H1 (cell line): ENCODE results near the gene MICALL2. TPM values are rescaled to one million over a fixed set of nuclear protein-coding genes. Genes with fewer than 3 reads are reported as not detected.
A peak's percentile ranks its signal among the peaks of the same experiment; 100 is the strongest.

ENCODE experiments used
- BRCA1 ChIP-seq: IDR thresholded peaks from 2 replicates; pipeline ENCODE4 v1.6.1; 2012; ENCODE audit warnings: low read depth, low read length, improper control_type of control experiment
- CHD7 ChIP-seq: fragments of 300-600 bp; sonication (generic); IDR thresholded peaks from 2 replicates; pipeline ENCODE4 v1.7.1; 2012; ENCODE audit warnings: low read length, moderate library complexity, mild to moderate bottlenecking, inconsistent platforms; ENCODE audit not compliant: insufficient replicate concordance
- EP300 ChIP-seq, 2 experiments: IDR thresholded peaks; 1 replicate in 1 of 2; 2 replicates in 1 of 2; pipeline ENCODE4 v1.6.1; 2011 to 2012; ENCODE audit warnings: low read depth in 2 of 2, low read length in 2 of 2, mild to moderate bottlenecking in 2 of 2, borderline replicate concordance in 1 of 2, inconsistent platforms in 1 of 2, moderate library complexity in 1 of 2
- NANOG ChIP-seq: IDR thresholded peaks from 2 replicates; pipeline ENCODE4 v1.6.1; 2011; ENCODE audit warnings: low read length, low read depth, mild to moderate bottlenecking, inconsistent platforms; ENCODE audit not compliant: insufficient read depth, poor library complexity, severe bottlenecking
- POU5F1 ChIP-seq: IDR thresholded peaks from 2 replicates; pipeline ENCODE4 v1.6.1; 2011; ENCODE audit warnings: low read depth, mild to moderate bottlenecking, low read length, moderate library complexity
- SIRT6 ChIP-seq: IDR thresholded peaks from one replicate; pipeline ENCODE4 v1.7.1; 2012; ENCODE audit warnings: low read length, inconsistent platforms
- SP4 ChIP-seq: IDR thresholded peaks from 2 replicates; pipeline ENCODE4 v1.6.1; 2012; ENCODE audit warnings: low read length, inconsistent platforms
- SRF ChIP-seq: IDR thresholded peaks from 2 replicates; pipeline ENCODE4 v1.6.1; 2011; ENCODE audit warnings: mild to moderate bottlenecking, low read depth, low read length, moderate library complexity
- polyA plus RNA-seq, 7 experiments: library from polyadenylated mRNA; depleted of rRNA in 3 of 7; stranded (reverse) in 5 of 7; unstranded in 2 of 7; fragments of >200 nt in 5 of 7; fragments of 200-250 nt in 2 of 7; gene quantifications; 1 replicate in 5 of 7; 2 replicates in 1 of 7; 4 replicates in 1 of 7; pipeline versions ENCODE4 v1.2.1 to v1.2.3, GENCODE V29; 2011 to 2013; ENCODE audit warnings: missing spikeins in 2 of 7, mixed read lengths in 2 of 7
- total RNA-seq: library from RNA; stranded (reverse); fragmentation: NEBNext Ultra II Directional; extraction: Animal tissue kit (Norgen Biotek cat#: 25700); gene quantifications from 2 replicates; pipeline ENCODE4 v1.2.1, GENCODE V29; 2021
- TF ChIP-seq, protein P1 (sequence below): IDR thresholded peaks from 2 replicates; pipeline ENCODE4 v1.6.1; 2012; ENCODE audit warnings: inconsistent platforms

The MICALL2 gene
- total and polyA plus RNA-seq, 2 of the 8 experiments (the other 6 are each of a cell fraction or from before 2014, with no cell fraction given) = 5.3 to 8.5 TPM

DNA sequence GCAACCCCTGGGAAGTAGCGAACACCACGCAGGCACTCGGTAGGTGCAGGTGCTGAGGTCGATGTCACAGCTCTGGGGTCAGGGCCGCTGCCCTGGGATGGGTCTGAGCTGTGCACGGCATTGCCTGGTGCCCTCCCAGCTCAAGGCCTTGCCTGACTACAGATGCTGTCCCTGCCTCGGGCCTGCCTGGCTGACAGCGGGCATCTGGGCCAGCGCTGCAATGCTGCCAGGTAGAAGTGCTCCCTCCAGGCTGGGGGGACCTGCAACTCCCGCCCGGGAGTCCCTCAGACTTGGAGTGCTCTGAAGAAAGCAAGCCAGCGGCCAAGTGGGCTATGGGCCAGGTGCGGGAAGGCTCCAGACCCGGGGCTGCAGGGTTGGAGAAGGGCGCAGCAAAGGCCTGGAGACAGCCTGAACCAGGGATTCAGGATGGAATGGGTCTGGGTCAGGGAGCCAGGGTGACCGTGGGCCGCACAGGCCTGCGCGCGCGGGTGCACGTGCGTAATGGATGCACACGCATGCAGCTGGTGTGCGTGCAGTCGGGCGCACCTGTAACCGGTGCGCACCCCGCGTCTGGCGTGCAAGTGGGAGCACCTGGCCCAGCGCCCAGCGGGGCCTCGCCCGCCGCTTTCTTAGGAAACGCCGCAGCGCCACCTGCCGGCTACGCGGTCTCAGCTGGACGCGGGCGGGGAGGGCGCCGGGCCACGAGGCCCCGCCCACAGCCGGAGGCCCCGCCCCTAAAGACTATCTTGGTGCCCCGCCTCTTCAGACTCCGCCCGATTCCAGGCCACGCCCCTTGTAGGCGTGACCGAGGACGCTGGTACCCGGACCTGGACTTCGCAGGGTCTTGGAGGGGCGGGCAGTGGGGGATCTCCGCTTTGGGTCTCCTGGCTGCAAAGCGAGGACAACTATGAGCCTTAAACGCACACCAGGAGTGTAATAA, 46.7 kb downstream of the MICALL2 start (continued):
- no peak for TF ChIP-seq CHD7
- no peak; a peak in 1 of 3 replicates for TF ChIP-seq EP300 (IDR thresholded peaks at IDR 0.05; ENCODE audit: borderline replicate concordance in 1 of 2, low read depth in 2 of 2, low read length in 2 of 2)
- no peak for TF ChIP-seq NANOG
- TF ChIP-seq SP4 = 0 out of 2 replicates have a peak, but pooled peaks have one; percentile 78
- TF ChIP-seq BRCA1 = no peak
- TF ChIP-seq SRF = no peak
- TF ChIP-seq, protein P1, sequence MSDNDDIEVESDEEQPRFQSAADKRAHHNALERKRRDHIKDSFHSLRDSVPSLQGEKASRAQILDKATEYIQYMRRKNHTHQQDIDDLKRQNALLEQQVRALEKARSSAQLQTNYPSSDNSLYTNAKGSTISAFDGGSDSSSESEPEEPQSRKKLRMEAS = peak; percentile 41; the same call in 1 of the 2 replicates
- no peak for TF ChIP-seq POU5F1
- no peak for TF ChIP-seq SIRT6
